Glomerular endothelial cell (primary cell): ENCODE measurements around the gene TRPM7. TPM values are rescaled to one million over a fixed set of nuclear protein-coding genes. Genes with fewer than 3 reads are reported as not detected.
"Not testable (repeated sequence)": the region's sequence is repeated elsewhere in the genome, so short reads cannot be mapped to it uniquely, and the experiment has no call there.

Source experiments
- DNase-seq: peaks from one replicate; pipeline ENCODE4 v3.0.0-alpha.2; 2011; ENCODE audit warnings: low read depth, low spot score; ENCODE audit errors: extremely low read depth
- total RNA-seq: library from RNA; depleted of rRNA; stranded (reverse); fragments of >200 nt; gene quantifications from 2 replicates; pipeline ENCODE4 v1.2.3, GENCODE V29; 2015

Gene TRPM7, protein sequence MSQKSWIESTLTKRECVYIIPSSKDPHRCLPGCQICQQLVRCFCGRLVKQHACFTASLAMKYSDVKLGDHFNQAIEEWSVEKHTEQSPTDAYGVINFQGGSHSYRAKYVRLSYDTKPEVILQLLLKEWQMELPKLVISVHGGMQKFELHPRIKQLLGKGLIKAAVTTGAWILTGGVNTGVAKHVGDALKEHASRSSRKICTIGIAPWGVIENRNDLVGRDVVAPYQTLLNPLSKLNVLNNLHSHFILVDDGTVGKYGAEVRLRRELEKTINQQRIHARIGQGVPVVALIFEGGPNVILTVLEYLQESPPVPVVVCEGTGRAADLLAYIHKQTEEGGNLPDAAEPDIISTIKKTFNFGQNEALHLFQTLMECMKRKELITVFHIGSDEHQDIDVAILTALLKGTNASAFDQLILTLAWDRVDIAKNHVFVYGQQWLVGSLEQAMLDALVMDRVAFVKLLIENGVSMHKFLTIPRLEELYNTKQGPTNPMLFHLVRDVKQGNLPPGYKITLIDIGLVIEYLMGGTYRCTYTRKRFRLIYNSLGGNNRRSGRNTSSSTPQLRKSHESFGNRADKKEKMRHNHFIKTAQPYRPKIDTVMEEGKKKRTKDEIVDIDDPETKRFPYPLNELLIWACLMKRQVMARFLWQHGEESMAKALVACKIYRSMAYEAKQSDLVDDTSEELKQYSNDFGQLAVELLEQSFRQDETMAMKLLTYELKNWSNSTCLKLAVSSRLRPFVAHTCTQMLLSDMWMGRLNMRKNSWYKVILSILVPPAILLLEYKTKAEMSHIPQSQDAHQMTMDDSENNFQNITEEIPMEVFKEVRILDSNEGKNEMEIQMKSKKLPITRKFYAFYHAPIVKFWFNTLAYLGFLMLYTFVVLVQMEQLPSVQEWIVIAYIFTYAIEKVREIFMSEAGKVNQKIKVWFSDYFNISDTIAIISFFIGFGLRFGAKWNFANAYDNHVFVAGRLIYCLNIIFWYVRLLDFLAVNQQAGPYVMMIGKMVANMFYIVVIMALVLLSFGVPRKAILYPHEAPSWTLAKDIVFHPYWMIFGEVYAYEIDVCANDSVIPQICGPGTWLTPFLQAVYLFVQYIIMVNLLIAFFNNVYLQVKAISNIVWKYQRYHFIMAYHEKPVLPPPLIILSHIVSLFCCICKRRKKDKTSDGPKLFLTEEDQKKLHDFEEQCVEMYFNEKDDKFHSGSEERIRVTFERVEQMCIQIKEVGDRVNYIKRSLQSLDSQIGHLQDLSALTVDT (N-terminal part only)
- total RNA-seq = 24.6 and 31.9 TPM in 2 replicates

DNA sequence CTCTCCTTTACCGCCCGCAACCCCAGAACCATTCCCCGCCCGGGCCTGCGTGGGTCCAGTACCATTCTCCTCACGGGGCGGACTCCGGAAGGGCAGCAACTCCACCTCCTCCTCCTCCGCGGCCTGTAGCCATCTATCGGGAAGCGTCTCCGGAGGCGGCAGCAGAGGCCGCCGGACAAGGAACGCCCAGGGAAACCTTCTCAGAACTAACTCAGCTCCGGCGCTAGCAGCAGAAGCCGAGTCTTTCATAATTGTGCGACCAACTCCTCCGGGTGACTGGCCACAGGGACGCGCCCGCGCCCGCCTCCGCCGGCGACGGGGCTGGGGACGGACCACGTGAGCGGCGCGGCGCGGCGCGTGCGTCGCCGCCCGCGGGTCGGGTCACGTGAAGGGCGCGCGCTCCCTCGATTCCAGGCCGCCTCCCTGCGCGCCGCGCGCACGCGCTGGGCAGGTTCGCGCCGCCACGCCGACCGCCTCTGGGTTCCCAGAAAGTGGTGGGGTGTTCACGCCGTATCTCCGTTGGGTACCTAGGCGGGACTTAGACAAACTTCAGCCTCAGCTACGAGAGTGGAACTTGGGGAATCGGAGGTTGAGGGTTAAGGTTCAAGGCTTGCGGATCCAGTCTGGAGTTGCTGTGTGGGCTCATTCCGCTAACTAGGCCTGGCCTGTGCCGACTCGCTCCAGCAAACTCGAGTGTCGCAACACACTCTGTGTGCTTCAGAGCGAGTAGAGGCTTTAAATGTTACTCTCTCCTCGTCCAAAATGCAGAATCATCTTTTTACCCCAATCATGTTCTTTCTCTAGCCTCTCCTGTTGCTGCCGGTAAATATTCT lies at the start of gene TRPM7:
TRPM7 (minus strand) TSS at position 329 of the 833 bp plus-strand sequence; CDS start at position 65, 264 bp downstream.
- DNase-seq = peak; percentile 33

DNA sequence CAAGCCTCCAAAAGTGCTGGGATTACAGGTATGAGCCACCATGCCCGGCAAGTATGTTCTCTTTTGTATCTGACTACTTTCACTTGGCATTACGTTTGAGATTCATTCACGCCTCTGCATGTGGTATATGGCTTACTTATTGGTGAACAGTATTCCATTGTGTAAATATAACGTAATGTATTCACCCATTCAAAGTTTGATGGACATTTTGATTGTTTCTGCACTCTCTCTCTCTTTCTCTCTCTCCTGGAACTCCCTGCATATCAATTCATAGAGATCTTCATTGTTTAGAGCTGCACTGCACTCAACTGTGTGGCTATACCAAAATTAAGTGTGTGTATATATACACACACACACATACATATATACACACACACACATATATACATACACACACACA lies 48.6 kb upstream of the TRPM7 start:
- no peak for DNase-seq

DNA sequence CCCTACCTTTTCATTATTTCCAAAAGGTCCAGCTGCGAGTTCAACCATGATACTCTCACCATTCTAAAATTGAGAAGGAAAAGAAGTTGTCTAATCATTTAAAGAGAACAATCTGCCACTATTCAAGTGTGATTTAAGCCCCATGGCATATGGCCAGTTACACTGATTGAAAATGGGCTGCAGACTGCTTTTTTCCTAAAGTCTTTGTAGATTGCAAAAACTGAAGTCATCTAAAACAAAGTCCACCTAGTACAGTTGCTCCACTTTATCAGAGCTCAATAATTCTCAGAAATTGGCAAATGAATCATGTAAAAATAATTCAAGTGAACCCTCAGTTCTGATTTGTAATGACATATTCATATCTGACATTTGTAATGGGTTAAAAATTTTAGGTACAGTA lies 39.7 kb upstream of the TRPM7 start:
- no peak for DNase-seq

DNA sequence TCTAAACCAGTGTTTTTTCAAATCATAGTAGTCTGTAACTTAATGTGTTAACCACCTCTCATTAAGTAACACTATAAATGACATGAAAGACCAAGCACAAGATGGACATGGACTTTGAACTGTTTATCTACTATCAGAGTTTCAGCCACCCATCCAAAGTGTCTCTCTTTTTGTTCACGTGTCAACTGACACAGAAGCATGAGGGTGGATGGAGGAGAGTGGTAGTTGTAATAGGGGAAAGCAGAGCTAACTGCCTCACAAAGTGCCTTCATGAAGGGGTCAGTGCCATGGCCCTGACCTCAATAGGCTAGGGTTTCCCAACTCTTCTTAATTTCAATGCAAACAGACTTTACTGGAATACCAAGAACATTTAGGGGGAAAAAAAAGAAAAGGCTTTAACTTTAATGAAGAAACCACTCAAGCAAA lies 32.1 kb upstream of the TRPM7 start:
- DNase-seq = no peak

DNA sequence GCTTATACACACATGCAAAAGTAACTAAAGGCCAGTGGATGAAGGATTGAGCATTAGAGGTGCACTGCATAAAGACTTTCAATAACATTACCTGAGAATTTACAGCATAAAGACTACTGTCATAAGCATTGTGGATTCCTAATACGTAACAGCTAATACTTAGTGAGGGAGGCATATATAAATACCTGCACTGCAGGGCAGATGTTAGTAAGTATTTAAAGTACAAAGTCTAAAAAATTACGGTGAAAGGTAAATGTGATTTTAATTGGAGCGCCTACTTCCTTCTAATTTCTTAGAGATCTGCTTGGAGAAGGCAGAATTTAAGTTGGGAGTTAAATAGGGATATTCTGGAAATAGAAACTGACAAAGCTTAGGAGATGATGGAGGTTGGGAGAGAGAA lies 25.4 kb upstream of the TRPM7 start:
- DNase-seq = no peak

DNA sequence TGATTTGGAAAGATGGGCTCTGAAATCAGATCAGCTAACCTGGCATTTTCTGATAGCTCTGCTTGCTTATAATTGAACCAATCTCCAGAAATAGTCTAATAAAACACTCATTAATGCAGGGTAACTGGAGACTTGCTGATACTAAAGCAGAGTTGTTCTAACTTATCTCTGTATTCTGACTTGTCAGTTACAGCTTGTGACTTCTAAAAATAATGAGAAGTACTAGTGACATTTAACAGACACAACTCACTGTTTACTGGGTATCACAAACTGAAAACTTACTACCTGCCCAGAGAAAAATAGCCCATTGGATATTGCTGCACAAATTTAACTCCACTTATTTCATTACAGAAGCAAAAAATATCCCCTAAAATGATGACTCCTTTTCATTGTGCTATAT lies 24.0 kb upstream of the TRPM7 start:
- DNase-seq = no peak

DNA sequence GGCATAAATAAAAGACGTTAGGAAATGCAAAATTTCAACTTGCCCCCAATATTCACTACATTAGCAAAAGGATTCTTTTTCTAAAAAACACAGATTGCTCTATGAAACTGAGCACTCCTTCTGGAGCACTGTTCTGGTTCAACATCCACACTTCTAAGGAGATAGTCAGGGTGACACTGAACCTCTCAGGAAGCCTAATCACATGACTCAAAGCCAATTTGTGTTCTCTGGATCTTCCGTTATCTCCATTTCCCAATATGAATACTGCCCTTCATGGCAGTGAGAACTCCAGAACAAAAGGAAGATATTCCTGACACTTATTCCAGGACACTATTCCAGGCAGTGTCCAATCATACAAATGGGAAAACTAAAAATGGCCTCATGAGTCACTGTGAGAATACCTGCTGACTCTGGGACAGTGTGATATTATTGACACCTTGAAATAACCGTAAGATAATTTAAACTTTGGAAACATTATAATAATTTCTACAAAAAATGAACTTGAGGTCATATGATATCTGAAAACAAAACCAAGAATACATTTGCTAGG lies 21.4 kb upstream of the TRPM7 start:
- no peak for DNase-seq

DNA sequence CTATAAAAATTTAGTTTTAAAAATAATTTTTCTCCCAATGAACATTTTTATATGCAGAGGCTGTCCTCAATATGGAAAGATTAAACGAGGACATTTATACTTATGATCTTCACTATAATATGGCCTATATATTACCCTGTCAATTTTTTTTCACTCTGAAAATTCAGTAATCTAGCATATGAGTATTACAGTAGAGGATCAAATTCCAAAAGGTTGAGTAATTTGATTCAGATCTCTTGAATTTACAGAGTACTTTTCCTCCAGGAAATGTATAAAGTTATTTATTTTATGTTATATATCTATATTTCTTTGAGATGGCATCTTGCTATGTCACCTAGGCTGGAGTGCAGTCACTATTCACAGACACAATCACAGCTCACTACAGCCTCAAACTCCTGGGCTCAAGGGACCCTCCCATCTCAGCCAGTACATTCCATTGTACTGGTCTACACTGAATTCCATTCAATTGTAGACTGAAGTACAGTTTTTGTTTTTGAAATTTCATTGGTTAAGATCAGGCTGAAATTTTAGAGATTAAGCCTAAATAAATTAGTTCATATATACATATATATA lies 16.3 kb upstream of the TRPM7 start:
- DNase-seq = no peak

DNA sequence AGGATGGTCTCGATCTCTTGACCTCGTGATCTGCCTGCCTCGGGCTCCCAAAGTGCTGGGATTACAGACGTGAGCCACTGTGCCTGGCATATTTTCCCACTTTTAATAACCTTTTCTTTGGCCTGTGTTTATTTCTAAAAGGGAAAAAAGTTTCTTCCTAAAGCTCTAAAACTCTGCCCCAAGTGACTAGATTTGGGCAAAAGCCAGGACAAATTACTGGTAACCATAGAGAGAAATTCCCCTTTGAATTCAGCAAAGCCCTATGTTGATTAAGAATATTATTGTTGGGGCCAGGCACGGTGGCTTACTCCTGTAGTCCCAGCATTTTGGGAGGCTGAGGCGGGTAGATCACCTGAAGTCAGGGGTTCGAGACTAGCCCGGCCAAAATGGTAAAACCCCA lies 11.5 kb upstream of the TRPM7 start:
- DNase-seq = no peak

DNA sequence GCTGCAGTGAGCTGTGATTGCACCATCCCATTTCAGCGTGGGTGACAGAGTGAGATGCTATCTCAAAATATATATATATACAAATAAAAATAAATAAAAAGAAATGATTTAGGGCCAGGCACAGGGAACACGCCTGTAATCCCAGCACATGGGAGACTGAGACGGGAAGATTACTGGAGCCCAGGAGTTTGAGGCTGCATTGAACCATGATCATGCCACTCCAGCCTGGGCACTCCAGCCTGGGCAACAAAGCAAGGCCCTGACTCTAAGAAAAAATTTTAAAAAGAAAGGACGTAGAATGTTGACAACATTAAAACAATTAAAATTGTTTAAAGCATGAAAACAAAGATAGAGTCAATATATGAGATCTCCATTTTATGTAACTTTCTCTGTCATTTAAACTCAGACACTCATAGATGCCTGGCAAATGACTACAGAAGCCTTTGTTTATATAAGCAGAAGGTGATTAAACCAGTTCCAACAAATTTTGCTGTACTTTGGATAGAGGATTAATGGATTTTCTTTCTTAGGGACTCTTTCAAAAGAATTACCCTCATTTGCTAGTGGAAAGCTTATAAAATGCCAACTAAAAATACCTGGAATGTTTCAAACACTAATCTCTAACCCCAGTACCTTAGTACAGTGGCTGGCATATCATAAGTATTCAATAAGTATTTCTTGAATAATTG lies 10.7 kb upstream of the TRPM7 start:
- no peak for DNase-seq

DNA sequence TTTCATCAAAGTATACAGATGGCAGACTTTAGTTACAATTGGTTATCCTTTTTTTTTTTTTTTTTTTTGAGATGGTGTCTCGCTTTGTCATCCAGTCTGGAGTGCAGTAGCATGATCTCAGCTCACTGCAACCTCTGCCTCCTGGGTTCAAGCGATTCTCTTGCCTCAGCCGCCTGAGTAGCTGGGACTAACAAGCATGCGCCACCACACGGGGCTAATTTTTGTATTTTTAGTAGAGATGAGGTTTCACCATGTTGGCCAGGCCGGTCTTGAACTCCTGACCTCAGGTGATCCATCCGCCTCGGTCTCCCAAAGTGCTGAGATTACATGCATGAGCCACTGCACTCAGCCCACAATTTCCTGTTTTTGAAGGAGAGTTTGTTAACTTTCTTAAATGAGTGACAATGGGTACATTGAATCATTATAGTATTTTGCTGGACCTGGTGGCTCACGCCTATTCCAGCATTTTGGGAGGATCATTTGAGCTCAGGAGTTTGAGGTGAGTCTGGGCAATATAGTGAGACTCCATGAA lies 8.1 kb upstream of the TRPM7 start:
- DNase-seq = not testable (repeated sequence)

DNA sequence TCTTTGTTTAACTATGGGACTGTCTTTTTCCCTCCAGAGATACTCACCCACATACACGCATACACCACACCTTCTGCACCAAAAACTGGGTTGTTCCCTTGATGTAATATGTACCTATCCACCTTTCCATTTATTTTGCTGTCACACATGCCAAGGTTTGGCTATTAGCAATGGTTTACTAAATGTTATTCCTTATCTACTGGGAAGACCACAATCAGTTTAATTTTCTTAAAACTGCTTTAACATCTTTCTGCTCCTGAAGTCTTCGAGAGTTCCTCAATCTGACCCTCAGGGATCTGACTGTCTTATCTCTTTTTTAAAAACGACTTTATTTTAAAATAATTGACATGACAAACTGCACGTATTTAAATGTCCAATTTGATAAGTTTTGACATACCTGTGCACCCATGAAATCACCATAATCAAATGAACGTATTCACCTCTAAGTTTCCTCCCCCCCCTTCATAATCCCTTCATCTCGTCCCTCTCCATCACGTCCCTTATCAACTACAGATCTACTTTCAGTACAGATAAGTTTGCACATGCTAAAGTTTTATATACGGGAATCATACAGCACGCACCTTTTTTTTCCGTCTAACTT lies 805 bp upstream of the TRPM7 start:
- no peak for DNase-seq

DNA sequence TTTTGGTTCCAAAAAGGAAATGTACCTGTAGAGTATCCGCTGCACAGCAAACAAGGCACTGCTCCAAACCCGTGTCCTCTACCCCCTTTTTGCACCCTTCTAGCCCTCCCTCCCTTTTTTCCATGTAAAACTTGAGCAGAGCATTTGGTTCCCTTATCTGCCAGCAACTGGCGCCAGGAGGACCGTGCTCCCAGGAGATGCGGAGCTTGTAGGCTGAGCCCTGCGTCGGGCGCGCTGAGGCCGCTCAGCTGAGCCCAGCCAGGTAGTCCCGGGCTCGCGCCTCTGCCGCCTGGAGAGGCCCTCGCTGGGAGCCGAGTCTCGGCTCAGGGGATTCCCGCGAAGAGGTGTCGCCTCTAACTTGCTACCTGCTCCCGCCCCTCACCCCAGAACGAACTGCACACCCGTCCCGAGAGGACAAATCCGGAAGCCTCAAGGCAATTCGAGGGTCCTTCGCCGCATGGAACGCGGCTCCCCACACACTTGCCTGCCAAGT lies 575 bp downstream of the TRPM7 start:
- no peak for DNase-seq

DNA sequence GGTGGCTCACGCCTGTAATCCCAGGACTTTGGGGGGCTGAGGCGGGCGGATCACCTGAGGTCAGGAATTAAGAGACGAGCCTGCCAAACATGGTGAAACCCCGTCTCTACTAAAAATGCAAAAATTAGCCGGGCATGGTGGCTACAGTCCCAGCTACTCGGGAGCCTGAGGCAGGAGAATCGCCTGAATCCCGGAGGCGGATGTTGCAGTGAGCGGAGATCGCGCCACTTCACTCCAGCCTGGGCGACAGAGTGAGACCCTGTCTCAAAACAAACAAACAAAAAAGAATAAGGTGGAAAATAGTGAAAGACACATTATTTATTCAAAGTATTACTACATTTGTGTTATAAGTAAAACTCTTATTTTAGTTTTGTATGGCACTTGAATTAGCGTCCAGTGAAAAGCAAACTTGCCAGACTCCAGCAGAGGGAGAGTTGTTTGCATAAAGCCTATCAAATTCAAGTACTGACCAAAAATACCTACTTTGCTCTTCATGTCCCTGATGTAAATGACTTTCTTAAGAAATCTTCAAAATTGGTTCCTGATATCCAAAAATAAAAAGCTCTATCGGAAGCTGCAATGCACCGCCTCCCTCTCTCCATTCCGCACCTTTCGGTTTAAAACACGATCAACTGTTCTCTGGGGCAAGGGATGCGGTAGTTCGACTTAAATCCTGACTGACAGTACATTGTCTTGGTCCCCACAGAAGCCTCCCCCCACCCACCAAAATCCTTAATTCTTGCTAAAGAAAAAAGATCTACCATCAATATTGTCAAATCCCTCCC lies 1.2 kb downstream of the TRPM7 start:
- DNase-seq = no peak

DNA sequence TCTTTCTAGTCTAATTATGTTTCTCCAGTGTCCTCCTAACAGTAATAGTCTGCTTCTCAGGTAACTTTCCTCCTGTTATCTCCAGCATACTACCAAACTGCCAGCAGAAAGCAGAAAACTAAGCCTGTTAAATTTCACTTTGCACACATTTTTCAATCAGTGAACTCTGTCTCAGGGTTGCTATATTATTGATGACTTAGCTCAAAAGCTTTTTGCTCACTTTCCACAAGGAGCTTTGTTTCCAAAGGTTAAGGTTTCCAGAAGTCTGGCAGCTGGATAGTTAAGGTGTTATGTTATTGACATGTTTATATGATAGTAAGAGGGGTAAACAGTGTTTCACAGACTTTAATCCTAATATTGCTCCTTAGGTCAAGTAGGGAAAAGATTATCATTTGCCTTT lies 5.1 kb downstream of the TRPM7 start:
- DNase-seq = no peak

DNA sequence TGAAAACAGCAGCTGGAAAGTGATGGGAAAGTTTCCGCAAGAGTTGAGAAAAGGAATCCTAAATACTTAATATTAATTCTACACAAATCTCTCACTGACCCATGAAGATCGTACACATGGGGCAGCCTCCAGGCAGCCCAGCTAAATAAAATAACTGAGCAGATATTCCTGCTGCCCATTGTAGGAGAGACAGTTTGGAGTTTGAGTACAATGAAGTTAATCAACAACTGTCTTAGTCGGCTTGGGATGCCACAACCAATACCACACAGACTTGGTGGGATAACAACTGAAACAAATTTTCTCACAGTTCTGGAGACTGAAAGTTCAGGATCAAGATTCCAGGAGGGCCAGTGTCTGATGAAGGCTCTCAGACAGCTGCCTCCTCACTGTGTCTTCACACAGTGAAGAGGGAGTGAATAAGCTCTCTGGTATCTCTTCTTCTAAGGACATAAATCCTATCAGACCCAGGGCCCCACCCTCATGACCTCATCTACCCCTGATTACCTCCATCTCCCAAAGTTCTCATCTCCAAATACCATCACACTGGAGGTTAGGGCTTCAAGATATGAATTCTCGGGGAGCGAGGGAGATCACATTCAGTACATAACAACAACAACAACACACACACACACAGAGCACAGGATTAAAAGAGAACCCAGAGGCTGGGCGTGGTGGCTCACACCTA lies 9.7 kb downstream of the TRPM7 start:
- DNase-seq = no peak
